Activated CD4-positive, CD25-positive, alpha-beta regulatory T cell treated with anti-CD3 and anti-CD28 coated beads, Interleukin-2, amount 50 U/mL, for 16 hours (primary cell): ENCODE results near the gene BTG2.
A peak's percentile ranks its signal among the peaks of the same experiment; 100 is the strongest.

Experiments used
- DNase-seq: peaks from one replicate; pipeline ENCODE4 v3.0.0-alpha.2; 2020; ENCODE audit warnings: low read depth, low spot score

BTG2 gene

DNA sequence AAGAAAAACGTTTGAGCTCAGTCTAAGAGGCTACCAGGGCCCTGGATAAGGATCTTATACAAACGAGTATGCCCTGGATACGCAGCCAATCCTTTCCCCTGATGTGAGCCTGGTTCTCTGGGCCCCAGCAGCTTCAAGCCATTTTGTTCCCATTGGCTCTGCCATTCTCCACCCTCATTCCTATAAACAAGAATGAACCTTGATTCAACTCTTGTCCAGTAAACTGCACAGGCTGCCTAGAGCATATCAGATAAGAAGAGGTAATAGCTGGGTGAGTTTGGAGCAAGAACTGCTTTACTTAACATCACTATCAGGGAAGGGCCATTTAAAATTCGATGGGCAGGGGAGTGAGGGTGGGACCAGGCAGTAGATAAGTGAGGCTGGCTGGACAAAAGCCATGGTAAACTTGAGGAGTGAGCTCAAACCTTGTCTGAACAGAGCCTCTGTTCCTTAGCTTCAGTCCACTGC lies 11.3 kb downstream of the BTG2 start:
- DNase-seq = no peak

DNA sequence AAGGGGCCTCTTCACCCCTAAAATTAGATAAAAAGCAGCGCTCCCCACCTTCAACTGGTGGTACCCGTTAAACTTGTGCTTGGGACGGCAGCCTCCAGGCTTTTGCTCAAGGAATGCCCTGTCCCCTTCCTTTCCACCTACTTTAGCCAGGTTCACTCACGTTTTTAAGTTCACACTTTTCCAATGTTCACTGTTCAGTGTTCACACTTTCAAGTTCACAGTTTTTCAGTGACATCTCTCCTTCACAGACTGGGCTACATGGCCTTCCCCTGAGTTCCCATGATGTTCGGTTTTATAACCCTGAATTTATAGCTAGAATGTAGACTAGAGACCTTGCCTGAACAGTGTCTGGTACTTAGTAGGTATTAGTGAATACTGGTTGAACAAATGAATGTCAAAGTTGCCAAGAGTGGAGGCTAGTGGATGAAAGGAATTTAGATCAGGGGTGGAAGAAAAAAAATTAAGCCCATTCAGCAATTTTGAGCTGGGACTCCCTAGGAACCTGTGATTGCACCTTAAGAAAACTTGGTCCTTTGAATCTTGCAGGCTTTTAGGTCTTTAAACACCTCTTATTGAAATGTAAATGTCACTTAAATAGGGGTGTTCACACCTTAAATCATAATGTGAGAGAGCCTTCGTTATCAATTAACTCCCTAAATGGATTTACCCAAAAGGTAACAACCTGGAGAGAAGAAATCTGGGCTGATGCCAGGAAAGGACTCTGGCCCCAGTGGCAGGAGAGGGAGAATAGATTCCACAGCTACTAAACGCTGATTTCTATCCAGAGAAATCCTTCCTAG lies 12.3 kb downstream of the BTG2 start:
- no peak for DNase-seq

DNA sequence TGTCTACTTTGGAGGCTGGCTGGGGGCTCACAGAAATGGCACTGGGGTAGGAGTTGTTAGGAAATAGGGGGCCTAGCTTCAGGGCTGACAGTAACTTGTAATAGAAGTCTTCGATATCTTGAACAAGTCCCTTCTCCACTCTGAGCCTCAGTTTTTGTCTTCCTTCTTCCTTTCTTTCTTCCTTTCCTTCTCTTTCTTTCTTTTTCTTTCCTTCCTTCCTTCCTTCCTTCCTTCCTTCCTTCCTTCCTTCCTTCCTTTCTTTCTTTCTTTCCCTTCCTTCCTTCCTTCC lies 12.9 kb downstream of the BTG2 start:
- no peak for DNase-seq

GRCh38 chr1:203320591-203321272 lies 15.4 kb downstream of the BTG2 start:
- DNase-seq = peak; percentile 41

DNA sequence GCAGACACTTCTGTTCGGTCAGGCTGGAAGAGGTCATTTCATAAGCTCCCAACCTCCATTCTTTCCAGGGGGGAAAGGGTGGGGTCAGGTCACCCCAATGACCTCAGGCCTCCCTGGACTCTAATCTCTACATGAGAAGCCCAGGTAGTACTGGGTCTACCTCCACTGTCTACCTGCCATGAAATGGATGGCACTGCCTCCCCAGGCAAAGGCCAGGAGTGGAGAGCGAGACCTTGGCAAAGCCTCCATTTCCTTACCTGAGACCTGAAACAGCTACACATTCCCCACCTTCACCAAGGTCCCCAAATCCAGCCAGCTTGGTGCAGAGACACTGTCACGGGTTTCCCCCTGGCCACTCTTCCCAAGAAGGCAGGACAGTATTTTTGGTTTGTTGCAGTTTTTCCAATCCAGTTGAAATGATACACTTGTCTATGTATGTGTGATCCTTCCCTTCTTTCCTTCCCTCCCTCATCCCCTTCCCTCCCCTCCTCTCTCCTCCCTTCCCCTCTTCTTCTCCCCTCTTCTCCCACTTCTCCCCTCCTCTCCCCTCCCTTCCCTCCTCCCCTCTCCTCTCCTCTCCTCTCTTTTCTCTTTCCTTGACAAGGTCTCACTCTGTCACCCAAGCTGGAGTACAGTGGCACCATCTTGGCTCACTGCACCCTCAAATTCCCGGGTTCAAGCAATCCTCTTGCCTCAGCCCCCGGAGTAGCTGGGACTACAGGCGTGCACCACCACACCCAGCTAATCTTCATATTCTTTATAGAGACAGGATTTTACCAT lies 16.1 kb downstream of the BTG2 start:
- no peak for DNase-seq

GRCh38 chr1:203322500-203323179 lies 17.3 kb downstream of the BTG2 start:
- no peak for DNase-seq

GRCh38 chr1:203323587-203323986 lies 18.3 kb downstream of the BTG2 start:
- DNase-seq = no peak

- no peak for DNase-seq
These were observed 19.0 kb downstream of the BTG2 start for GRCh38 chr1:203324105-203325025.

GRCh38 chr1:203325026-203325417 lies 19.7 kb downstream of the BTG2 start:
- no peak for DNase-seq

- no peak for DNase-seq
These were observed 20.2 kb downstream of the BTG2 start for GRCh38 chr1:203325418-203326091.

DNA sequence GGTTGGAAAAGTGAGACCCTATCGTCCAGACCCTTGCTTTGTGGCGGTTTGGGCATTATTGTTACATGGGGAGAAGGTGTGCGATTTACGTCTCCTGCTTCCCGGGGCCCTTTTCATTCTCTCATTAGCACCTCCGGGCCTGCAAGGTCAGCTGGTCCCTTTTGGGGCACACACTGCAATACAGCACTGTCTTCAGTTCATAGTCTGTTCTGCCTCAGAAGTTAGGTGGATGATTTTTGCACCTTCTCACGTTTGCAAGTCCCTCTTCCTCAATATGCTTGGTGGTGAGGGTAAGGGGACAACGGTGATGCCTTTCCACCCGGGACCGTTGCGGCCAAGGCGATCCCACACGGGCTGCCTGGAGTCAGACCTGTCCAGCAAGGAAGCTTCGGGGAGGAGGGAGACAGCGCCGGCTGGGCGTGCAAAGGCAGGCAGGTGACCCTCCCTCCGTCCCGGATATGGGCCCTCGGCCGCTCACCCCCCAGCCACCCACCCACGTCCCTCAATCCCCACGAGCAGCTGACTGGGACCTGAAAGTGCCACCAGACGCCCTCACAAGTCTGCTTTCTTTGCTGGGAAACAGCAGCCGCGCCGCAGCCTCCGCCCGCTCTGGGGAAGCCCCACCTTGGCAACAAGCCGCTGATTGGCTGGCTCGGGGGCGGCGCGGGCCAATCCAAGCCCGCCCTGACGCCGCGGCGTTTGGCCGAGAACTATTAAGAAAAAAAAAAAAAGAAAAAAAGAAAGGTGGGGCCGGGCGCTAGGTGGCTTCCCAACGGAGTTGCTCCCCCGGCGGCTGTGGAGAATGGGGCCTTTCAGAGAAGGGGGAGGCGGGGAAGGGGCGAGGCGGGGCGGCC lies 21.7 kb downstream of the BTG2 start:
- peak; percentile 89 for DNase-seq

- peak; percentile 45 for DNase-seq
These were observed 22.6 kb downstream of the BTG2 start for GRCh38 chr1:203327684-203328457.

GRCh38 chr1:203328714-203329122 lies 23.4 kb downstream of the BTG2 start:
- DNase-seq = no peak

DNA sequence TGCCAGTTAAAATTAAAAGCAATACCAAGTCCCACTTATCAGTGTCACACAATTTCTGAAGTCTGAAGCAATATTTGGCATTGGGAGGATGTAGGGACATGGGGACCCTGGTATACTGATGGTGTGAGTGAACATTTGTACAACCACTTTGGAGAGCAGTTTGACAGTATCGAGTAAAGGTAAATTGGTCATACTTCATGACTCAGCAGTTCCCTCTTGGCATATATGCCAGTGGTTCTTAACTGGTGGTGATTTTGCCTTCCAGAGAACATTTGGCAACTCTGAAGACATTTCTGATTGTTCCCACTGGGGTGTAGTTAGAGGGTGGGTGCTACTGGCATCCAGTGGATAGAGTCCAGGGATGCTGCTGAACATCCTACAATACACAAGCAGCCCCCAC lies 25.9 kb downstream of the BTG2 start:
- no peak for DNase-seq

- no peak for DNase-seq
These were observed 30.2 kb downstream of the BTG2 start for GRCh38 chr1:203335503-203335902.

- no peak for DNase-seq
These were observed 30.8 kb downstream of the BTG2 start for GRCh38 chr1:203336097-203336496.

DNA sequence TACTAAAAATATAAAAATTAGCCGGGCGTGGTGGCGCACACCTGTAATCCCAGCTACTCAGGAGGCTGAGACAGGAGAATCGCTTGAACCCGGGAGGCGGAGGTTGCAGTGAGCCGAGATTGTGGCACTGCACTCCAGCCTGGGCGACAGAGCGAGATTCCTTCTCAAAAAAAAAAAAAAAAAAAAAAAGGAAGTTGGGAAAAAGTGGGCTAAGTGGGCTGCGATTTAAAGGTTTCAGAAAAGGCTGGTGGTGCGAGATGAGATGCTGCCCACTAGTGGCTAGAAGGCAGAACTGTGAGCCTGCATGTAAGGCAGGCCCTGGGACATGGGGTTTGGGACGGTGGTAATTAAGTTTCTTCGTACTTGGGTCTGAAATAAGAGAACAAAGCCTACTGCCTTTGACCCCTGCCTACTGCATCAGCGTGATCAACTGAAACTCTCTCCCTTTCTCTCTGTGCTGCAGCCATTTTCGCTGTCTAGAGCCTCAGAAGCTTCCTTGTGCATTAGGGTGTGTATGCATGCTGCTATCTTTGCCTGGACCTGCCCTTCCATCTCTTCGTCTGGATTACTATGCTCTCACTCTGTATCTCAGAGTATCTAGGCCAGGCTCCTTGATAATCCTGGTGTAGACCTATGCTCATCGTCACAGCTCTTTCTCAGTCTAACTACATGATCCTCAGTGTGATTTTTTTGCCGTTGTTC lies 33.2 kb downstream of the BTG2 start:
- DNase-seq = peak; percentile 37
